GM12891 (cell line): ENCODE measurements around the gene KIF16B.

Experiments
- POLR2A ChIP-seq: IDR thresholded peaks from 2 replicates; pipeline ENCODE4 v1.6.1; 2011; ENCODE audit warnings: low read depth, low read length, control low read depth
- POLR2AphosphoS5 ChIP-seq: IDR thresholded peaks from 2 replicates; pipeline ENCODE4 v1.6.1; 2011; ENCODE audit warnings: low read depth, low read length, control low read depth

DNA sequence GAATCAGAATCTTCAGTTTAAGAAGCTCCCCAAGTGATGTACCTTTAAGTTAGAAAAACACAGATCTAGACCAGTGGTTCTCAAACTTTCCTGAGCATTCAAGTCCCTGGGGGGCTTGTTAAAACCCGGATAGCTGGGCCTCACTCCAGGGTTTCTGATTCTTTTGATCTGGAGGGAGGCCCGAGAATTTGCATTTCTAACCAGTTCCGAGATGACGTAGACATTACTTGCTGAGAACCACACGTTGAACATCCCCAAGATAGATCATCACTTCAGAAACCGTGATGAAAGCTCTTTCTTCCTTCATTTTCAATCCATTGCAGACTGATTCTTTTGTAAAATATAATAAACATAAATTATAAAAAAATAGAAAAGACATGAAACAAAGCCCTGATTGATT lies 40.7 kb upstream of the KIF16B start:
- TF ChIP-seq POLR2AphosphoS5 = no peak
- TF ChIP-seq POLR2A = no peak
